ENCODE data around the gene PCSK7.

- no peak for TF ChIP-seq CTCF (IDR thresholded peaks at IDR 0.05; ENCODE audit: borderline replicate concordance, extremely low read depth, low read length, poor library complexity, severe bottlenecking)
- no peak for TF ChIP-seq EZH2 (IDR thresholded peaks at IDR 0.05; ENCODE audit: borderline replicate concordance, low read depth, low read length, severe bottlenecking)
Measured at GRCh38 chr11:117199916-117200812, 31.7 kb downstream of the PCSK7 start.

Measured in DND-41 (cell line).